ENCODE measurements around the gene RGS7. TPM values are rescaled to one million over a fixed set of nuclear protein-coding genes. Genes with fewer than 3 reads are reported as not detected.
"Not testable (repeated sequence)": the region's sequence is repeated elsewhere in the genome, so short reads cannot be mapped to it uniquely, and the experiment has no call there.

Gene RGS7
- total RNA-seq, 1 experiment from 2014 or later: 1.5 TPM

- H3K36me3 Mint-ChIP-seq (ENCODE audit: insufficient read depth in 1 of 3, low read depth in 3 of 3): no peaks in the 10 kb centered on the region
- Histone ChIP-seq H3K4me1 (ENCODE audit: insufficient read depth, low read length) (peaks cover 4% of the 10 kb centered on the region; the same call in 1 of the 2 replicates), H4K5ac (ENCODE audit: insufficient read length, low read depth, low read length) (no peak overlapping the region), H4K8ac (replicated peaks; ENCODE audit: insufficient read length, low read depth, low read length) (no peak overlapping the region), H3K56ac (ENCODE audit: insufficient read length, low read depth, low read length) (no peak overlapping the region), H3K23ac (ENCODE audit: insufficient read length, low read depth, low read length) (no peak overlapping the region), H2BK5ac (ENCODE audit: insufficient read length, low read length) (no peak overlapping the region), H3K23me2 (ENCODE audit: insufficient read length, low read depth, low read length, poor library complexity, severe bottlenecking) (no peaks in the 10 kb centered on the region), H3K9ac (ENCODE audit: extremely low read depth, insufficient read length, low read length) (no peak overlapping the region), H3K14ac (ENCODE audit: insufficient read depth, low read length) (no peak overlapping the region), H2BK20ac (ENCODE audit: low read depth, low read length, poor library complexity, severe bottlenecking) (no peak overlapping the region), H2AFZ (ENCODE audit: low read length) (no peak overlapping the region), H2BK12ac (ENCODE audit: insufficient read length, low read depth, low read length) (no peak overlapping the region), H2BK15ac (ENCODE audit: low read depth, low read length) (no peak overlapping the region), H3K18ac (ENCODE audit: insufficient read length, low read depth, low read length) (no peak overlapping the region), H4K20me1 (ENCODE audit: control insufficient read depth, insufficient read depth, insufficient read length) (no peaks in the 10 kb centered on the region), H3T11ph (ENCODE audit: low read length) (no peak overlapping the region), H4K91ac (ENCODE audit: insufficient read length, low read depth, low read length) (no peak overlapping the region), H3K79me2 (ENCODE audit: insufficient read depth, low read length) (no peaks in the 10 kb centered on the region), H3K27me3 (ENCODE audit: insufficient read depth, low read length) (no peaks in the 10 kb centered on the region), H3K4me2 (ENCODE audit: insufficient read depth, insufficient read length, low read length) (no peak overlapping the region), H3K4ac (ENCODE audit: low read depth, low read length) (no peak overlapping the region), H2BK120ac (ENCODE audit: low read depth, low read length, poor library complexity, severe bottlenecking) (no peak overlapping the region), H3K79me1 (ENCODE audit: insufficient read depth, low read depth, low read length, poor library complexity, severe bottlenecking) (no peaks in the 10 kb centered on the region), H3K9me3 (ENCODE audit: control insufficient read depth, low read depth, low read length) (no peaks in the 10 kb centered on the region), H3K27ac (ENCODE audit: insufficient read length, low read depth, low read length) (no peak overlapping the region), H2AK5ac (ENCODE audit: insufficient read length, low read length) (no peak overlapping the region)
- H3K4me3 Mint-ChIP-seq: no peak overlapping the region
- H3K27me3 Mint-ChIP-seq (ENCODE audit: low read depth): no peaks in the 10 kb centered on the region
- TF ChIP-seq CTCF (conservative IDR thresholded peaks at IDR 0.05): no peak
- peak overlapping the region in 1 of 3 experiments; percentile 34; a peak in 1 of 7 replicates for H3K27ac Mint-ChIP-seq
- H3K4me1 Mint-ChIP-seq: peaks cover 10 to 13% of the 10 kb centered on the region in 2 experiments
- WGBS (ENCODE audit: extremely low coverage, insufficient read length, low lambda C conversion rate): no CpG with 5 or more reads among the region's 12 CpGs
- peaks cover 0 to 7% of the 10 kb centered on the region in 2 experiments; a peak in 1 of 5 replicates for H3K9me3 Mint-ChIP-seq
- DNase-seq: no peak
Observed at GRCh38 chr1:240763771-240764170, 593.2 kb downstream of the RGS7 start.

- not testable (repeated sequence) for H3K27me3 ChIP-seq (ENCODE audit: insufficient read depth, low read length); H4K5ac ChIP-seq (ENCODE audit: insufficient read length, low read depth, low read length); H2BK5ac ChIP-seq (ENCODE audit: insufficient read length, low read length); H3K9me3 ChIP-seq (ENCODE audit: control insufficient read depth, low read depth, low read length); H3K36me3 Mint-ChIP-seq (ENCODE audit: insufficient read depth in 1 of 3, low read depth in 3 of 3); H3K56ac ChIP-seq (ENCODE audit: insufficient read length, low read depth, low read length); H3K18ac ChIP-seq (ENCODE audit: insufficient read length, low read depth, low read length); H2BK12ac ChIP-seq (ENCODE audit: insufficient read length, low read depth, low read length); H2AK5ac ChIP-seq (ENCODE audit: insufficient read length, low read length); H4K20me1 ChIP-seq (ENCODE audit: control insufficient read depth, insufficient read depth, insufficient read length); H4K8ac ChIP-seq (replicated peaks; ENCODE audit: insufficient read length, low read depth, low read length); H3K14ac ChIP-seq (ENCODE audit: insufficient read depth, low read length); H3K4me1 ChIP-seq (ENCODE audit: insufficient read depth, low read length); H3K23ac ChIP-seq (ENCODE audit: insufficient read length, low read depth, low read length); H4K91ac ChIP-seq (ENCODE audit: insufficient read length, low read depth, low read length); H2BK15ac ChIP-seq (ENCODE audit: low read depth, low read length); H3K4ac ChIP-seq (ENCODE audit: low read depth, low read length); H3K27ac ChIP-seq (ENCODE audit: insufficient read length, low read depth, low read length); H3K23me2 ChIP-seq (ENCODE audit: insufficient read length, low read depth, low read length, poor library complexity, severe bottlenecking); H3K79me2 ChIP-seq (ENCODE audit: insufficient read depth, low read length); H3K4me2 ChIP-seq (ENCODE audit: insufficient read depth, insufficient read length, low read length); H3K9me3 Mint-ChIP-seq; DNase-seq; H3K9ac ChIP-seq (ENCODE audit: extremely low read depth, insufficient read length, low read length); H3K79me1 ChIP-seq (ENCODE audit: insufficient read depth, low read depth, low read length, poor library complexity, severe bottlenecking); H2BK120ac ChIP-seq (ENCODE audit: low read depth, low read length, poor library complexity, severe bottlenecking); H2BK20ac ChIP-seq (ENCODE audit: low read depth, low read length, poor library complexity, severe bottlenecking); H3K4me3 Mint-ChIP-seq; H2AFZ ChIP-seq (ENCODE audit: low read length); H3T11ph ChIP-seq (ENCODE audit: low read length); H3K27me3 Mint-ChIP-seq (ENCODE audit: low read depth)
- no CpG with 5 or more reads among the region's 7 CpGs for WGBS (ENCODE audit: extremely low coverage, insufficient read length, low lambda C conversion rate)
- Mint-ChIP-seq H3K4me1 (peaks cover 16 to 17% of the 10 kb centered on the region in 2 experiments), H3K27ac (peak overlapping the region in 2 of 3 experiments; percentile 69 to 82; a peak in 2 of 7 replicates)
Observed at GRCh38 chr1:240763095-240763494, 593.9 kb downstream of the RGS7 start.
